Spleen (tissue), 7 donors: ENCODE measurements around the gene SLC26A9.

Source experiments
- POLR2A ChIP-seq, 3 donors: fragments of 450-650 bp; IDR thresholded peaks; one replicate each; pipeline ENCODE4 v1.5.1; 2017; ENCODE audit warnings: antibody characterized with exemption in 3 of 3, mild to moderate bottlenecking in 1 of 3
- POLR2AphosphoS5 ChIP-seq, 3 donors: sonication (generic); formaldehyde crosslinking; IDR thresholded peaks; one replicate each; pipeline ENCODE4 v1.5.1; 2017; ENCODE audit warnings: antibody characterized with exemption in 3 of 3
- TF ChIP-seq, protein P1 (sequence below), 11 experiments: fragments of 200-600 bp in 7 of 11; fragments of 450-650 bp in 4 of 11; sonication (generic) in 4 of 11; IDR thresholded peaks in 8 of 11; conservative IDR thresholded peaks in 3 of 11; 1 replicate in 7 of 11; 2 replicates in 4 of 11; pipeline versions ENCODE4 v1.4.0 to v1.8.0; 2016 to 2021; ENCODE audit warnings: antibody characterized with exemption in 11 of 11, inconsistent platforms in 4 of 11, mild to moderate bottlenecking in 1 of 11
- donor health status: DM: no; HTN: no; CAD: no; lungs with moderate emphysema.
- donor health status: DM: no; HTN: no; CAD: no.
- donor health status: DM: no; HTN: no; CAD: no.

- TF ChIP-seq, protein P1, sequence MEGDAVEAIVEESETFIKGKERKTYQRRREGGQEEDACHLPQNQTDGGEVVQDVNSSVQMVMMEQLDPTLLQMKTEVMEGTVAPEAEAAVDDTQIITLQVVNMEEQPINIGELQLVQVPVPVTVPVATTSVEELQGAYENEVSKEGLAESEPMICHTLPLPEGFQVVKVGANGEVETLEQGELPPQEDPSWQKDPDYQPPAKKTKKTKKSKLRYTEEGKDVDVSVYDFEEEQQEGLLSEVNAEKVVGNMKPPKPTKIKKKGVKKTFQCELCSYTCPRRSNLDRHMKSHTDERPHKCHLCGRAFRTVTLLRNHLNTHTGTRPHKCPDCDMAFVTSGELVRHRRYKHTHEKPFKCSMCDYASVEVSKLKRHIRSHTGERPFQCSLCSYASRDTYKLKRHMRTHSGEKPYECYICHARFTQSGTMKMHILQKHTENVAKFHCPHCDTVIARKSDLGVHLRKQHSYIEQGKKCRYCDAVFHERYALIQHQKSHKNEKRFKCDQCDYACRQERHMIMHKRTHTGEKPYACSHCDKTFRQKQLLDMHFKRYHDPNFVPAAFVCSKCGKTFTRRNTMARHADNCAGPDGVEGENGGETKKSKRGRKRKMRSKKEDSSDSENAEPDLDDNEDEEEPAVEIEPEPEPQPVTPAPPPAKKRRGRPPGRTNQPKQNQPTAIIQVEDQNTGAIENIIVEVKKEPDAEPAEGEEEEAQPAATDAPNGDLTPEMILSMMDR (IDR thresholded peaks at IDR 0.05 in 8 of 11, conservative IDR thresholded peaks at IDR 0.05 in 3 of 11): no peak
- TF ChIP-seq POLR2AphosphoS5 (IDR thresholded peaks at IDR 0.05) (no peak), POLR2A (IDR thresholded peaks at IDR 0.05) (no peak)
Observed at GRCh38 chr1:205949753-205950152, 6.5 kb upstream of the SLC26A9 start.
